CD4-positive, alpha-beta T cell (primary cell): Measurements from ENCODE around the gene OR10D3. TPM values are rescaled to one million over a fixed set of nuclear protein-coding genes. Genes with fewer than 3 reads are reported as not detected.

Experiments used
- ATAC-seq: fragments of 200-7000 bp; cut with Tn5 transposase; one replicate; pipeline ENCODE4 v1.10.0; 2022; ENCODE audit warnings: mild to moderate bottlenecking; ENCODE audit not compliant: poor library complexity
- CTCF ChIA-PET: fragments of 350-600 bp; sonication (Branson Sonifier 250); formaldehyde crosslinking; loops from one replicate; lab custom pipeline; 2021; ENCODE audit warnings: antibody characterized with exemption, inconsistent platforms; lab: Charles Lee
- POLR2A ChIA-PET: fragments of 350-600 bp; sonication (Branson Sonifier 250); formaldehyde crosslinking; loops from one replicate; lab custom pipeline; 2021; ENCODE audit warnings: antibody characterized with exemption, inconsistent platforms; lab: Charles Lee
- DNase-seq, 14 experiments: peaks; one replicate each; pipeline ENCODE4 v3.0.0-alpha.2; 2013 to 2020; ENCODE audit warnings: mixed read lengths in 2 of 14
- H3K27ac ChIP-seq, 2 donors: one replicate each; pipeline versions ENCODE4 v1.5.1 to v1.7.0; 2013; ENCODE audit warnings: low read length in 2 of 2, low read depth in 1 of 2, mild to moderate bottlenecking in 1 of 2
- H3K27me3 ChIP-seq, 2 experiments: 1 replicate in 1 of 2; 2 replicates in 1 of 2; pipeline versions ENCODE4 v1.6.1 to v1.7.0; 2013; ENCODE audit warnings: low read length in 2 of 2, control low read depth in 1 of 2, mild to moderate bottlenecking in 1 of 2, moderate library complexity in 1 of 2; ENCODE audit not compliant: insufficient read depth in 2 of 2, control insufficient read depth in 1 of 2
- H3K36me3 ChIP-seq: one replicate; pipeline ENCODE4 v1.6.1; 2013; ENCODE audit warnings: low read length, control low read depth; ENCODE audit not compliant: insufficient read depth
- H3K4me1 ChIP-seq: one replicate; pipeline ENCODE4 v1.6.1; 2013; ENCODE audit warnings: low read length, control low read depth; ENCODE audit not compliant: insufficient read depth
- H3K4me3 ChIP-seq: one replicate; pipeline ENCODE4 v1.5.1; 2013; ENCODE audit warnings: mild to moderate bottlenecking, low read length, moderate library complexity
- H3K9me3 ChIP-seq, 2 experiments: 1 replicate in 1 of 2; 2 replicates in 1 of 2; pipeline versions ENCODE4 v1.6.1 to v1.7.0; 2013; ENCODE audit warnings: low read length in 2 of 2, mild to moderate bottlenecking in 2 of 2, control low read depth in 1 of 2, moderate library complexity in 1 of 2; ENCODE audit not compliant: control insufficient read depth in 1 of 2, insufficient read depth in 1 of 2
- H3K27ac Mint-ChIP-seq: one replicate; pipeline ENCODE4 v1.8.0; 2020; ENCODE audit warnings: mixed read lengths
- H3K27me3 Mint-ChIP-seq: one replicate; pipeline ENCODE4 v1.8.0; 2021; ENCODE audit warnings: mixed read lengths
- H3K36me3 Mint-ChIP-seq: one replicate; pipeline ENCODE4 v1.8.0; 2021; ENCODE audit warnings: low read depth, mixed read lengths
- H3K4me1 Mint-ChIP-seq: one replicate; pipeline ENCODE4 v1.8.0; 2021; ENCODE audit warnings: low read depth, mixed read lengths
- H3K4me3 Mint-ChIP-seq: one replicate; pipeline ENCODE4 v1.8.0; 2020; ENCODE audit warnings: mild to moderate bottlenecking, mixed read lengths
- H3K9me3 Mint-ChIP-seq: one replicate; pipeline ENCODE4 v1.8.0; 2020; ENCODE audit warnings: mixed read lengths
- CTCF ChIP-seq: fragments of 200-600 bp; IDR thresholded peaks from one replicate; pipeline ENCODE4 v1.8.0; 2022; ENCODE audit warnings: antibody characterized with exemption, mild to moderate bottlenecking
- intact Hi-C, 2 experiments: fragments of 100-400 bp; cut with DNase I in 1 of 2; cut with micrococcal nuclease in 1 of 2; formaldehyde crosslinking; loops; one replicate each; pipeline versions ENCODE4 v1.15.1 to v1.9.0; 2023 to 2025; cut with DNase I, micrococcal nuclease
- total RNA-seq, 174 experiments: library from RNA in 2 of 174; stranded (reverse) in 2 of 174; gene quantifications; one replicate each; pipeline ENCODE4 v1.2.3 and lab custom pipeline; 2021 to 2026

Gene OR10D3
- total RNA-seq, 2 experiments from 2014 or later, result not detected

DNA sequence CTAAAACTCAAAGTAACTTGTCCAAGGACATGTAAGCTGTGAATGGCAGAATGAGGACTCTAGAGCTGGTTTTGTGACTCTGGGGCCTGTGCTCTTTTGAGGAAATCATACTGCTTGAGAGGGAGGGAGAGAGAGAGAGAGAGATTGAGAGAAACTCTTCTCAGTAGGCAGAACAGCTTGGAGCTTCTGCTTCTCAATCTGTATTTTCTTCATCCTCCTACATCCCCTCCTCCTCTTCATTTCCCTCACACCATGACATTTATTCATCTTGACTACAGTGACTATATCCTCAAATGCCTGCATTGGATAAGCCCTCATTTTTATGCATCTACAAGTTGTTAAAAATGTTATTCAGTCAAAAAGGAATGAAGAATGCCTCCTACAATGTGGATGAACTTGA lies 23.7 kb upstream of the OR10D3 start:
- H3K4me3 Mint-ChIP-seq, result no peak overlapping the region
- DNase-seq (no peak), ATAC-seq (no peak)
- no peak for TF ChIP-seq CTCF
- Histone ChIP-seq H3K27ac (no peak overlapping the region), H3K36me3 (no peaks in the 10 kb centered on the region), H3K27me3 (no peaks in the 10 kb centered on the region), H3K9me3 (peaks cover 0 to 3% of the 10 kb centered on the region in 2 experiments), H3K4me1 (no peaks in the 10 kb centered on the region), H3K4me3 (no peak overlapping the region)
- no peak overlapping the region for H3K27ac Mint-ChIP-seq
- H3K9me3 Mint-ChIP-seq, result no peaks in the 10 kb centered on the region
- ChIA-PET CTCF (no interaction called here), POLR2A (no interaction called here)
- H3K36me3 Mint-ChIP-seq, result no peaks in the 10 kb centered on the region
- intact Hi-C loops, result no loop called here
- H3K4me1 Mint-ChIP-seq, result no peaks in the 10 kb centered on the region
- H3K27me3 Mint-ChIP-seq, result peaks cover 43% of the 10 kb centered on the region

DNA sequence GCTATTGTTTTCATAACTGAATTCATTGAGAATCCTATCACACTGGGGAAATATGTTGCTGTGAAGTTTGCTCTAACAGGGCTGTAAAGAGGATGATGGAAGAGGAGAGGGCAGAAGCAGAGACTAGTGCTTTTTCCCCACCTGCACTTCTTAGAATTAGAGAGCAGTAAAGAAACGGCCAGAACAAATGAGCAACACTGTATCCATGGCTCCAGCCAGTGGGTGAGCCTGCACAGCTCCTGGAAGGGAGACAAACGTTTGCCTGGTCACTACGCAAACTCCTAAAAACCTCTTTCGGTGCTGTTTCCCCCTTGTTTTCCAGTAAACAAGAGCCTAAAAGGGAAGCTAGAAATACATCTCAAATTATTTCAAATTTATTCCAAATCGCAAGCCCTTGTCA lies 22.2 kb upstream of the OR10D3 start:
- ChIA-PET CTCF (interaction anchor here (0.6 kb wide), 1 partner anchor 849 kb away, joined by 3 read pairs; no protein-coding TSS in a partner anchor), POLR2A (no interaction called here)
- no peaks in the 10 kb centered on the region for H3K4me1 Mint-ChIP-seq
- intact Hi-C loops, result no loop called here
- no peak overlapping the region for H3K27ac Mint-ChIP-seq
- H3K4me3 Mint-ChIP-seq, result no peak overlapping the region
- no peaks in the 10 kb centered on the region for H3K4me1 ChIP-seq
- H3K27ac ChIP-seq, result no peak overlapping the region
- ATAC-seq, result no peak
- no peaks in the 10 kb centered on the region for H3K36me3 ChIP-seq
- H3K9me3 Mint-ChIP-seq, result no peaks in the 10 kb centered on the region
- H3K9me3 ChIP-seq, result peaks cover 0 to 3% of the 10 kb centered on the region in 2 experiments
- H3K36me3 Mint-ChIP-seq, result no peaks in the 10 kb centered on the region
- H3K27me3 Mint-ChIP-seq, result peaks cover 36% of the 10 kb centered on the region
- no peak for DNase-seq
- H3K4me3 ChIP-seq, result no peak overlapping the region
- H3K27me3 ChIP-seq, result no peaks in the 10 kb centered on the region
- TF ChIP-seq CTCF, result no peak

GRCh38 chr11:124167826-124168231 lies 15.3 kb upstream of the OR10D3 start:
- Mint-ChIP-seq H3K36me3 (no peaks in the 10 kb centered on the region), H3K4me3 (no peak overlapping the region), H3K4me1 (no peaks in the 10 kb centered on the region), H3K27ac (no peak overlapping the region), H3K9me3 (no peaks in the 10 kb centered on the region), H3K27me3 (peaks cover 26% of the 10 kb centered on the region)
- Histone ChIP-seq H3K36me3 (no peaks in the 10 kb centered on the region), H3K9me3 (no peaks in the 10 kb centered on the region), H3K4me1 (no peaks in the 10 kb centered on the region), H3K4me3 (no peak overlapping the region), H3K27ac (no peak overlapping the region), H3K27me3 (no peaks in the 10 kb centered on the region)
- ChIA-PET POLR2A (no interaction called here), CTCF (no interaction called here)
- DNase-seq (no peak), ATAC-seq (no peak)
- intact Hi-C loops, result no loop called here
- no peak for TF ChIP-seq CTCF
